WTC11 (cell line): ENCODE results near the gene RETREG3. TPM values are rescaled to one million over a fixed set of nuclear protein-coding genes. Genes with fewer than 3 reads are reported as not detected.

Experiments
- ATAC-seq: fragments of 200-7000 bp; cut with Tn5 transposase; 2 replicates; pipeline ENCODE4 v1.10.0; 2021; ENCODE audit warnings: mild to moderate bottlenecking, moderate library complexity
- CTCF ChIA-PET: fragments of 300-600 bp; sonication (Branson Sonifier 250); formaldehyde crosslinking; loops from one replicate; lab custom pipeline; 2021; ENCODE audit warnings: antibody characterized with exemption; lab: Charles Lee
- POLR2A ChIA-PET: fragments of 350-600 bp; sonication (Branson Sonifier 250); formaldehyde crosslinking; loops from one replicate; lab custom pipeline; 2021; ENCODE audit warnings: antibody characterized with exemption; lab: Charles Lee
- DNase-seq: peaks from one replicate; pipeline ENCODE4 v3.0.0; 2021; ENCODE audit warnings: low spot score
- H3K27ac Mint-ChIP-seq: 2 replicates; pipeline ENCODE4 v1.8.0; 2021; ENCODE audit warnings: mixed read lengths
- H3K27me3 Mint-ChIP-seq: 2 replicates; pipeline ENCODE4 v1.8.0; 2021; ENCODE audit warnings: low read depth, mild to moderate bottlenecking, moderate library complexity, mixed read lengths
- H3K36me3 Mint-ChIP-seq: 2 replicates; pipeline ENCODE4 v1.8.0; 2021; ENCODE audit warnings: mixed read lengths
- H3K4me1 Mint-ChIP-seq: 2 replicates; pipeline ENCODE4 v1.8.0; 2022; ENCODE audit warnings: mixed read lengths
- H3K4me3 Mint-ChIP-seq: 2 replicates; pipeline ENCODE4 v1.8.0; 2021; ENCODE audit warnings: mild to moderate bottlenecking, moderate library complexity, mixed read lengths
- H3K9me3 Mint-ChIP-seq: 2 replicates; pipeline ENCODE4 v1.8.0; 2021; ENCODE audit warnings: mixed read lengths
- AFF4 ChIP-seq: sonication (generic); formaldehyde crosslinking; IDR thresholded peaks from 2 replicates; pipeline ENCODE4 v1.8.1; 2023; ENCODE audit warnings: mild to moderate bottlenecking, missing genetic modification reagents, borderline replicate concordance
- E2F4 ChIP-seq: sonication (generic); formaldehyde crosslinking; IDR thresholded peaks from 2 replicates; pipeline ENCODE4 v1.8.1; 2022; ENCODE audit warnings: low read depth, mild to moderate bottlenecking, moderate library complexity, missing genetic modification reagents, borderline replicate concordance
- IRF1 ChIP-seq: sonication (generic); formaldehyde crosslinking; IDR thresholded peaks from 2 replicates; pipeline ENCODE4 v1.8.0; 2023; ENCODE audit warnings: missing genetic modification reagents
- MLX ChIP-seq: sonication (generic); formaldehyde crosslinking; IDR thresholded peaks from 2 replicates; pipeline ENCODE4 v1.8.1; 2023; ENCODE audit warnings: mild to moderate bottlenecking, missing genetic modification reagents, moderate library complexity
- NR3C1 ChIP-seq: sonication (generic); formaldehyde crosslinking; conservative IDR thresholded peaks from 2 replicates; pipeline ENCODE4 v1.8.1; 2023; ENCODE audit warnings: low read depth, mild to moderate bottlenecking, missing genetic modification reagents
- TP53 ChIP-seq: sonication (generic); formaldehyde crosslinking; IDR thresholded peaks from 2 replicates; pipeline ENCODE4 v1.8.1; 2023; ENCODE audit warnings: mild to moderate bottlenecking, missing genetic modification reagents
- USF2 ChIP-seq: sonication (generic); formaldehyde crosslinking; IDR thresholded peaks from 2 replicates; pipeline ENCODE4 v1.8.1; 2023; ENCODE audit warnings: mild to moderate bottlenecking, missing genetic modification reagents, moderate library complexity
- ZBTB21 ChIP-seq: sonication (generic); formaldehyde crosslinking; IDR thresholded peaks from 2 replicates; pipeline ENCODE4 v1.8.1; 2023; ENCODE audit warnings: mild to moderate bottlenecking, missing genetic modification reagents, borderline replicate concordance
- ZNF532 ChIP-seq: fragments of 250-450 bp; sonication (Bioruptor Pico); IDR thresholded peaks from 2 replicates; pipeline ENCODE4 v1.9.0; 2021; ENCODE audit warnings: mild to moderate bottlenecking, borderline replicate concordance
- total RNA-seq: library from RNA; stranded (reverse); gene quantifications from 3 replicates; pipeline ENCODE4 v1.2.3, GENCODE V29; 2021

Gene RETREG3
- total RNA-seq, 1 experiment from 2014 or later, result 40.4 TPM

GRCh38 chr17:42548070-42548837, 60.9 kb downstream of the RETREG3 start (continued):
- TF ChIP-seq AFF4 (CRISPR knock-in tag), result peak; percentile 66
- TF ChIP-seq USF2 (CRISPR knock-in tag), result peak; percentile 60
- TF ChIP-seq TP53 (CRISPR knock-in tag), result peak; percentile 68; the same call in 1 of the 2 replicates
- peak; percentile 88; the same call in 1 of the 2 replicates for TF ChIP-seq ZBTB21 (CRISPR knock-in tag)
- no peak for TF ChIP-seq MLX
- TF ChIP-seq NR3C1 (CRISPR knock-in tag), result 0 out of 2 replicates have a peak, but pooled peaks have one; percentile 56
- TF ChIP-seq ZNF532 (CRISPR knock-in tag), result no peak
- TF ChIP-seq, all 79 proteins: peak for 19

- H3K4me1 Mint-ChIP-seq, result peaks cover 15% of the 10 kb centered on the region
- no peak overlapping the region for H3K27ac Mint-ChIP-seq
- CTCF ChIA-PET, result interaction anchor here (0.6 to 3.0 kb wide), 27 partner anchors 10 to 664 kb away, joined by 3 to 65 read pairs (median 6); partner anchors contain the start of genes BECN1, CAVIN1, CNTNAP1 and KAT2A
- peaks cover 2% of the 10 kb centered on the region; the same call in 1 of the 2 replicates for H3K27me3 Mint-ChIP-seq
- H3K4me3 Mint-ChIP-seq, result peak overlapping the region; percentile 59
- POLR2A ChIA-PET, result interaction anchor here (0.6 to 2.0 kb wide), 4 partner anchors 11 to 136 kb away, joined by 3 to 15 read pairs (median 4); partner anchors contain the start of gene NAGLU
- no peaks in the 10 kb centered on the region for H3K9me3 Mint-ChIP-seq
- no peaks in the 10 kb centered on the region; the same call in 1 of the 2 replicates for H3K36me3 Mint-ChIP-seq
- DNase-seq, result no peak
- TF ChIP-seq IRF1 (CRISPR knock-in tag) (0 out of 2 replicates have a peak, but pooled peaks have one; percentile 23), E2F4 (CRISPR knock-in tag) (no peak)
- ATAC-seq, result no peak
Measured at GRCh38 chr17:42547698-42548069, 61.5 kb downstream of the RETREG3 start.
